K562 (cell line): ENCODE results near the gene MARK3. TPM values are rescaled to one million over a fixed set of nuclear protein-coding genes. Genes with fewer than 3 reads are reported as not detected.

ENCODE experiments used
- ATAC-seq: fragments of 200-7000 bp; cut with Tn5 transposase; 3 replicates; pipeline ENCODE4 v1.9.1; 2020; ENCODE audit warnings: moderate library complexity
- BruUV-seq: library from RNA; stranded (reverse); fragments of 400-500 nt; replicated peaks from 2 replicates; lab custom pipeline; 2021; lab: Mats Ljungman, UMichigan
- CTCF ChIA-PET: fragments of 300-600 bp; formaldehyde crosslinking; extraction: SDS; loops from one replicate; lab custom pipeline; 2021; ENCODE audit warnings: low intra/inter-chr PET ratio; lab: Yijun Ruan, JAX
- POLR2A ChIA-PET: fragments of 300-600, 350-650 bp; sonication (Branson Sonifier 250); formaldehyde crosslinking; extraction: SDS; loops from one replicate; lab custom pipeline; 2021; ENCODE audit warnings: antibody characterized with exemption, inconsistent platforms; lab: Yijun Ruan, JAX
- DNase-seq, 4 experiments: peaks; one replicate each; pipeline versions ENCODE4 v3.0.0 to v3.0.0-alpha.2; 2011 to 2018; ENCODE audit warnings: low spot score in 3 of 4, mixed read lengths in 3 of 4; ENCODE audit errors: extremely low read depth in 1 of 4
- FAIRE-seq: peaks from 2 replicates; lab custom pipeline; 2011; peaks lifted over from hg19 to GRCh38; lab: Jason Lieb, UNC
- H2AFZ ChIP-seq: 2 replicates; pipeline ENCODE4 v1.6.0; 2011; ENCODE audit warnings: low read depth, low read length, control low read depth, inconsistent platforms
- H3K27ac ChIP-seq: fragments of 200-600 bp; 3 replicates; pipeline ENCODE4 v1.8.0; 2011; ENCODE audit warnings: low read depth, mild to moderate bottlenecking, control low read depth, inconsistent platforms, low read length, moderate library complexity, mixed read lengths; ENCODE audit errors: extremely low read depth
- H3K27me3 ChIP-seq, 2 experiments: fragments of 300-600 bp in 1 of 2; 2 replicates in 1 of 2; 3 replicates in 1 of 2; pipeline versions ENCODE4 v1.6.0 to v1.8.0; 2011; ENCODE audit warnings: inconsistent platforms in 2 of 2, low read length in 2 of 2, mild to moderate bottlenecking in 1 of 2, mixed read lengths in 1 of 2, moderate library complexity in 1 of 2; ENCODE audit not compliant: control insufficient read depth in 2 of 2, insufficient read depth in 2 of 2
- H3K36me3 ChIP-seq: fragments of 300-600 bp; 3 replicates; pipeline ENCODE4 v1.8.0; 2011; ENCODE audit warnings: mild to moderate bottlenecking, low read length, inconsistent platforms; ENCODE audit not compliant: control insufficient read depth, insufficient read depth
- H3K4me1 ChIP-seq, 2 experiments: fragments of 200-600 bp in 1 of 2; replicated peaks in 1 of 2; 2 replicates in 1 of 2; 3 replicates in 1 of 2; pipeline versions ENCODE4 v1.5.1 to v1.8.0; 2011; ENCODE audit warnings: inconsistent platforms in 2 of 2, low read length in 2 of 2, mild to moderate bottlenecking in 1 of 2, mixed read lengths in 1 of 2, moderate library complexity in 1 of 2; ENCODE audit not compliant: control insufficient read depth in 2 of 2, insufficient read depth in 2 of 2
- H3K4me2 ChIP-seq: 2 replicates; pipeline ENCODE4 v1.6.1; 2011; ENCODE audit warnings: low read length, control low read depth, inconsistent platforms, mixed read lengths; ENCODE audit not compliant: insufficient read depth
- H3K4me3 ChIP-seq: fragments of 200-600 bp; sonication (generic), shearing (Covaris generic); 2 replicates; pipeline ENCODE4 v1.5.1; 2016; ENCODE audit warnings: control low read depth, inconsistent platforms
- H3K79me2 ChIP-seq: fragments of 200-600 bp; 3 replicates; pipeline ENCODE4 v1.8.0; 2011; ENCODE audit warnings: low read length, inconsistent platforms; ENCODE audit not compliant: control insufficient read depth, insufficient read depth
- H3K9ac ChIP-seq, 2 experiments: 2 replicates each; pipeline versions ENCODE4 v1.6.0 to v1.6.1; 2011; ENCODE audit warnings: low read depth in 2 of 2, low read length in 2 of 2, control low read depth in 1 of 2, inconsistent platforms in 1 of 2, mild to moderate bottlenecking in 1 of 2, mixed read lengths in 1 of 2; ENCODE audit not compliant: insufficient read depth in 1 of 2
- H3K9me1 ChIP-seq: one replicate; pipeline ENCODE4 v1.6.0; 2011; ENCODE audit warnings: inconsistent platforms, mild to moderate bottlenecking, low read length, moderate library complexity; ENCODE audit not compliant: control insufficient read depth, insufficient read depth
- H3K9me3 ChIP-seq: replicated peaks from 2 replicates; pipeline ENCODE4 v1.5.1; 2011; ENCODE audit warnings: low read depth, low read length, inconsistent platforms; ENCODE audit not compliant: control insufficient read depth, insufficient read depth
- H4K20me1 ChIP-seq: replicated peaks from 2 replicates; pipeline ENCODE4 v1.6.1; 2011; ENCODE audit warnings: low read length, inconsistent platforms, mixed read lengths; ENCODE audit not compliant: control insufficient read depth, insufficient read depth
- CBX8 ChIP-seq: fragments of 200-600 bp; sonication (generic); IDR thresholded peaks from 2 replicates; pipeline ENCODE4 v1.6.1; 2012; ENCODE audit warnings: borderline replicate concordance, mixed run types, low read depth, mild to moderate bottlenecking, moderate library complexity, mixed read lengths, low read length, control low read depth, inconsistent platforms; ENCODE audit not compliant: poor library complexity, severe bottlenecking; ENCODE audit errors: extremely low read depth
- NCOA1 ChIP-seq: fragments of 450-650 bp; IDR thresholded peaks from 2 replicates; pipeline ENCODE4 v1.6.1; 2016; ENCODE audit warnings: low read depth
- SNAPC5 ChIP-seq: fragments of 250-450 bp; sonication (Bioruptor Pico); IDR thresholded peaks from 2 replicates; pipeline ENCODE4 v1.8.0; 2021; ENCODE audit warnings: moderate library complexity, mild to moderate bottlenecking, inconsistent platforms
- WGBS: fragments of 100-300 bp; shearing (Covaris generic); methylation state at CpG from one replicate; pipeline ENCODE4 v1.1.6; 2016; ENCODE audit warnings: low coverage, mixed read lengths; ENCODE audit not compliant: insufficient coverage; ENCODE audit errors: missing lambda C conversion rate; 5-methylcytosine and 5-hydroxymethylcytosine counted together
- in situ Hi-C: fragments of 300-500 bp; cut with MboI; formaldehyde crosslinking; loops from 4 replicates; pipeline ENCODE4 v1.15.0; 2018; ENCODE audit warnings: inconsistent platforms, mixed read lengths
- intact Hi-C: fragments of 100-400 bp; cut with micrococcal nuclease; formaldehyde crosslinking; loops from 2 replicates; pipeline ENCODE4 v1.14.2; 2022
- polyA plus RNA-seq, 8 experiments: library from polyadenylated mRNA; depleted of rRNA in 4 of 8; stranded (reverse) in 5 of 8; unstranded in 3 of 8; fragments of >200 nt; fragmentation: Nextera tagmentation in 2 of 8; fragmentation: Illumina TruSeq in 1 of 8; extraction: Ambion mirVana in 2 of 8; extraction: Trizol in 1 of 8; gene quantifications; 2 replicates each; pipeline versions ENCODE4 v1.2.1 to v1.2.3, GENCODE V29; 2011 to 2014; ENCODE audit warnings: inconsistent platforms in 1 of 8, missing spikeins in 1 of 8
- total RNA-seq, 7 experiments: library from RNA; depleted of rRNA in 6 of 7; stranded (reverse); fragments of >200 nt in 6 of 7; fragmentation: Illumina TruSeq in 2 of 7; extraction: Trizol in 2 of 7; gene quantifications; 2 replicates each; pipeline versions ENCODE4 v1.2.1 to v1.2.3, GENCODE V29; 2011 to 2021; ENCODE audit warnings: low replicate concordance in 1 of 7
- TF ChIP-seq, protein P1 (sequence below): sonication (generic); formaldehyde crosslinking; IDR thresholded peaks from 2 replicates; pipeline ENCODE4 v1.8.1; 2023; ENCODE audit warnings: mild to moderate bottlenecking, missing genetic modification reagents, moderate library complexity

MARK3 gene
- total and polyA plus RNA-seq, 9 of the 15 experiments (the other 6 are each of a cell fraction or from before 2014, with no cell fraction given) = 10.1 to 68.7 (median 56.3) TPM

DNA sequence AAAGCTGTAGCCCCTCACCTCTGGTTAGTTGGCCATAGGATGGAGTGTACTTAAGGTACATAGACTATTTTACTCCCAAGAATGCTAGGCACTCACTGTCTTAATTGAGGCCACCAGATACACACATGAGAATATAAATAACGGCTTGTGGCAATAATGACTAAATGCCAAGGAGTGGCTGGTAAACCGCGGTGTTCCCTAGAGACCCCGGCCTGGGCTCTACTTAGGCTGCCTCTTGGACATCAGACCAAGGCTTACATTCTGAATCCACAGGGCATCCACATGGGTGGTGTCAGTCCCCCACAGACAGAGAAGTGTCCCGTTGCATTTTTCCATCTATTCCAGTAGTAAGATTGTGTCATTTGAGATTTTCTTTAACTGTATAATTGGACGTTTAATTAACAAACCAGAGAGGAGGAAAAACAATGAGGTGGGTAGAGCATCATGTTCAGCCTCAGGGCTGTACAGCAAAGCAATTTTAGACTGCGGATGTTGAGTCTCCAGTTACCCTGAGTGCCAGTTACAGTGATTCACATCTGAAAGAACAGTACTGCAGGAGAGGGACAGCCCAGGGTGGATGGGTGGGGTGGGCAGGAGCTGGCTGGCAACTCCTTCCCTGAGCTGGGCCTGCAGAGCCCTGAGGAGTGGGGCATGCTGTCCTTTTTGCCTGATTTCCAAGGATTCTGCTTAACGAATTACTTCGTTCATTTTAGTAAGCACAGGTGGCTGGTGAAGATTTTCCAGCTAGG lies 116.9 kb downstream of the MARK3 start:
- no peaks in the 10 kb centered on the region for H3K9me3 ChIP-seq
- in situ Hi-C loops (no loop called here), intact Hi-C loops (loop anchor here (5.0 kb wide), 1 partner anchor 45 kb away; no protein-coding TSS in a partner anchor)
- H3K4me3 ChIP-seq = no peak overlapping the region
- DNase-seq (no peak), ATAC-seq (no peak)
- H3K4me1 ChIP-seq = peaks cover 3 to 4% of the 10 kb centered on the region in 2 experiments; a peak in 4 of 5 replicates
- H3K4me2 ChIP-seq = no peak overlapping the region
- peaks cover 78% of the 10 kb centered on the region for H3K36me3 ChIP-seq
- no peaks in the 10 kb centered on the region for H3K27me3 ChIP-seq
- no peak overlapping the region for H3K27ac ChIP-seq
- no peak overlapping the region for H3K9ac ChIP-seq
- H3K79me2 ChIP-seq = peaks cover 7% of the 10 kb centered on the region; the same call in 1 of the 3 replicates
- H3K9me1 ChIP-seq = no peaks in the 10 kb centered on the region
- H2AFZ ChIP-seq = no peak overlapping the region
- POLR2A ChIA-PET = no interaction called here
- H4K20me1 ChIP-seq = peaks cover 3% of the 10 kb centered on the region; the same call in 1 of the 2 replicates
- whole genome bisulfite sequencing = 90% methylated on average over 9 of the region's 9 CpGs
- no TSS peak for BruUV-seq
- TF ChIP-seq SNAPC5 (no peak), NCOA1 (no peak), CBX8 (no peak)
- TF ChIP-seq, all 486 proteins: peak for 0
- CTCF ChIA-PET = no interaction called here
- no peak for FAIRE-seq

DNA sequence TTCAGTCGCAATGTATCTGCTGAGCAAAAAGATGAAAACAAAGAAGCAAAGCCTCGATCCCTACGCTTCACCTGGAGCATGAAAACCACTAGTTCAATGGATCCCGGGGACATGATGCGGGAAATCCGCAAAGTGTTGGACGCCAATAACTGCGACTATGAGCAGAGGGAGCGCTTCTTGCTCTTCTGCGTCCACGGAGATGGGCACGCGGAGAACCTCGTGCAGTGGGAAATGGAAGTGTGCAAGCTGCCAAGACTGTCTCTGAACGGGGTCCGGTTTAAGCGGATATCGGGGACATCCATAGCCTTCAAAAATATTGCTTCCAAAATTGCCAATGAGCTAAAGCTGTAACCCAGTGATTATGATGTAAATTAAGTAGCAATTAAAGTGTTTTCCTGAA lies 117.7 kb downstream of the MARK3 start:
- no peak overlapping the region for H2AFZ ChIP-seq
- no peak overlapping the region for H3K9ac ChIP-seq
- no peak for FAIRE-seq
- H3K4me3 ChIP-seq = no peak overlapping the region
- H3K36me3 ChIP-seq = peaks cover 79% of the 10 kb centered on the region
- no peak overlapping the region for H3K27ac ChIP-seq
- TF ChIP-seq, protein P1, sequence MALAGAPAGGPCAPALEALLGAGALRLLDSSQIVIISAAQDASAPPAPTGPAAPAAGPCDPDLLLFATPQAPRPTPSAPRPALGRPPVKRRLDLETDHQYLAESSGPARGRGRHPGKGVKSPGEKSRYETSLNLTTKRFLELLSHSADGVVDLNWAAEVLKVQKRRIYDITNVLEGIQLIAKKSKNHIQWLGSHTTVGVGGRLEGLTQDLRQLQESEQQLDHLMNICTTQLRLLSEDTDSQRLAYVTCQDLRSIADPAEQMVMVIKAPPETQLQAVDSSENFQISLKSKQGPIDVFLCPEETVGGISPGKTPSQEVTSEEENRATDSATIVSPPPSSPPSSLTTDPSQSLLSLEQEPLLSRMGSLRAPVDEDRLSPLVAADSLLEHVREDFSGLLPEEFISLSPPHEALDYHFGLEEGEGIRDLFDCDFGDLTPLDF (CRISPR knock-in tag) = no peak
- no peak for ATAC-seq
- H3K79me2 ChIP-seq = peaks cover 7% of the 10 kb centered on the region; the same call in 1 of the 3 replicates
- no peaks in the 10 kb centered on the region for H3K27me3 ChIP-seq
- no TSS peak for BruUV-seq
- no peaks in the 10 kb centered on the region for H3K9me3 ChIP-seq
- in situ Hi-C loops = no loop called here
- H4K20me1 ChIP-seq = peaks cover 3% of the 10 kb centered on the region; the same call in 1 of the 2 replicates
- intact Hi-C loops = loop anchor here (5.0 kb wide), 1 partner anchor 44 kb away; no protein-coding TSS in a partner anchor
- H3K4me2 ChIP-seq = no peak overlapping the region
- no peak for DNase-seq
- WGBS = 99% methylated on average over 17 of the region's 18 CpGs
- peaks cover 3 to 4% of the 10 kb centered on the region in 2 experiments; a peak in 4 of 5 replicates for H3K4me1 ChIP-seq
- H3K9me1 ChIP-seq = no peaks in the 10 kb centered on the region
- CTCF ChIA-PET = no interaction called here
- POLR2A ChIA-PET = interaction anchor here (0.6 kb wide), 1 partner anchor 196 kb away, joined by 3 read pairs; no protein-coding TSS in a partner anchor
